Thymus (tissue), 11 donors: ENCODE measurements around the gene FRMD8. TPM values are rescaled to one million over a fixed set of nuclear protein-coding genes. Genes with fewer than 3 reads are reported as not detected.

ENCODE experiments used
- DNase-seq, 9 donors: peaks; one replicate each; pipeline ENCODE4 v3.0.0-alpha.2; 2013; ENCODE audit warnings: low spot score in 9 of 9, low read depth in 6 of 9, missing footprints in 1 of 9
- H3K27ac ChIP-seq, 2 donors: one replicate each; pipeline ENCODE4 v1.5.1; 2013; ENCODE audit warnings: control low read depth in 1 of 2, low read depth in 1 of 2, low read length in 1 of 2, mild to moderate bottlenecking in 1 of 2, moderate library complexity in 1 of 2
- H3K27me3 ChIP-seq, 2 donors: one replicate each; pipeline ENCODE4 v1.5.1; 2013; ENCODE audit warnings: low read length in 1 of 2; ENCODE audit not compliant: control insufficient read depth in 2 of 2, insufficient read depth in 1 of 2
- H3K36me3 ChIP-seq, 2 donors: one replicate each; pipeline ENCODE4 v1.5.1; 2013; ENCODE audit warnings: low read length in 1 of 2, mild to moderate bottlenecking in 1 of 2, moderate library complexity in 1 of 2; ENCODE audit not compliant: control insufficient read depth in 2 of 2, insufficient read depth in 2 of 2
- H3K4me1 ChIP-seq, 2 donors: one replicate each; pipeline ENCODE4 v1.5.1; 2013; ENCODE audit warnings: low read length in 2 of 2; ENCODE audit not compliant: control insufficient read depth in 2 of 2, insufficient read depth in 2 of 2
- H3K4me3 ChIP-seq, 2 donors: one replicate each; pipeline ENCODE4 v1.5.1; 2013; ENCODE audit warnings: low read length in 2 of 2, control low read depth in 1 of 2, mild to moderate bottlenecking in 1 of 2
- H3K9me3 ChIP-seq, 2 donors: one replicate each; pipeline ENCODE4 v1.5.1; 2013; ENCODE audit warnings: low read length in 1 of 2, mild to moderate bottlenecking in 1 of 2; ENCODE audit not compliant: control insufficient read depth in 2 of 2, insufficient read depth in 1 of 2
- WGBS: extraction: QIAGEN DNeasy Blood & Tissue Kit; methylation state at CpG from one replicate; pipeline ENCODE4 v1.1.7; 2013; 5-methylcytosine and 5-hydroxymethylcytosine counted together
- polyA plus RNA-seq: library from polyadenylated mRNA; stranded (reverse); fragments of 200-250 nt; gene quantifications from one replicate; pipeline ENCODE4 v1.2.3, GENCODE V29; 2013
- total RNA-seq: library from RNA; stranded (reverse); fragments of 120-200 nt; gene quantifications from one replicate; pipeline ENCODE4 v1.2.4, GENCODE V29; 2013
- donor health status: healthy.

The FRMD8 gene
- total and polyA plus RNA-seq, 2 donors: 15.2 to 21.4 TPM

GRCh38 chr11:65366340-65366773, 20.1 kb upstream of the FRMD8 start:
- WGBS: 9% methylated on average over 4 of the region's 4 CpGs
- Histone ChIP-seq H3K9me3 (no peaks in the 10 kb centered on the region), H3K27me3 (no peaks in the 10 kb centered on the region), H3K36me3 (no peaks in the 10 kb centered on the region), H3K27ac (no peak overlapping the region), H3K4me1 (peaks cover 0 to 5% of the 10 kb centered on the region in 2 donors), H3K4me3 (no peak overlapping the region)
- peak in 4 of 9 donors; percentile 33 to 72 (median 46) for DNase-seq

DNA sequence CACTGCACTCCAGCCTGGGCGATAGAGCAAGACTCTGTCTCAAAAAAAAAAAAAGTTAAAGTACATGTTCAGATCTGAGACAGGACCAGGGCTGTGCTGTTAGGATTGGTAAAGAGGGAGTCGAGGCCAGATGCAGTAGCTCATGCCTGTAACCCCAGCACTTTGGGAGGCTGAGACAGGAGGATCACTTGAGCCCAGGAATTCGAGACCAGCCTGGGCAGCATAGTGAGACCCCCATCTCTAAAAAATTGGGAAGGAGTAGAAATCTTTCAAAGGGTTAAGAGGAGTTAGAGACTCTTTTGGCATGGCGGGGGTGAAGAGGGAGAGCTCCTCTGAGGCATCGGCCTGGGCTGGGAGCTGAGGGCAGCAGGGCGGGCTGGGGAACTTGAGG, 15.8 kb upstream of the FRMD8 start:
- 94% methylated on average over 6 of the region's 6 CpGs for WGBS

GRCh38 chr11:65373839-65374580, 12.4 kb upstream of the FRMD8 start:
- H3K36me3 ChIP-seq: peaks cover 0 to under 1% of the 10 kb centered on the region in 2 donors
- no peaks in the 10 kb centered on the region for H3K27me3 ChIP-seq
- H3K4me1 ChIP-seq: no peaks in the 10 kb centered on the region
- H3K4me3 ChIP-seq: no peak overlapping the region
- no peak for DNase-seq
- H3K27ac ChIP-seq: no peak overlapping the region
- 96% methylated on average over 14 of the region's 14 CpGs for WGBS
- H3K9me3 ChIP-seq: peaks cover 0 to 1% of the 10 kb centered on the region in 2 donors

More for the DNA sequence above, 15.8 kb upstream of the FRMD8 start:
- Histone ChIP-seq H3K36me3 (no peaks in the 10 kb centered on the region), H3K4me3 (no peak overlapping the region), H3K27me3 (no peaks in the 10 kb centered on the region), H3K4me1 (no peaks in the 10 kb centered on the region), H3K27ac (no peak overlapping the region), H3K9me3 (no peaks in the 10 kb centered on the region)
- DNase-seq: no peak

GRCh38 chr11:65375012-65375411, 11.4 kb upstream of the FRMD8 start:
- H3K27me3 ChIP-seq: no peaks in the 10 kb centered on the region

GRCh38 chr11:65376138-65376713, 10.2 kb upstream of the FRMD8 start:
- DNase-seq: no peak
- Histone ChIP-seq H3K4me3 (no peak overlapping the region), H3K27ac (no peak overlapping the region), H3K36me3 (peaks cover 4 to 8% of the 10 kb centered on the region in 2 donors), H3K4me1 (peaks cover 3 to 6% of the 10 kb centered on the region in 2 donors), H3K27me3 (no peaks in the 10 kb centered on the region), H3K9me3 (peaks cover 0 to 1% of the 10 kb centered on the region in 2 donors)
- 97% methylated on average over 16 of the region's 16 CpGs for WGBS

More at GRCh38 chr11:65375012-65375411, 11.4 kb upstream of the FRMD8 start:
- peaks cover 0 to 1% of the 10 kb centered on the region in 2 donors for H3K9me3 ChIP-seq
- peaks cover 4 to 8% of the 10 kb centered on the region in 2 donors for H3K36me3 ChIP-seq
- H3K4me3 ChIP-seq: no peak overlapping the region
- no peak overlapping the region for H3K27ac ChIP-seq
- no peaks in the 10 kb centered on the region for H3K4me1 ChIP-seq
- no peak for DNase-seq
- WGBS: 93% methylated on average over 8 of the region's 8 CpGs

- DNase-seq: no peak
- no peaks in the 10 kb centered on the region for H3K27me3 ChIP-seq
- H3K36me3 ChIP-seq: peaks cover 4 to 8% of the 10 kb centered on the region in 2 donors
- peaks cover 0 to 1% of the 10 kb centered on the region in 2 donors for H3K9me3 ChIP-seq
- no peak overlapping the region for H3K27ac ChIP-seq
- no peak overlapping the region for H3K4me3 ChIP-seq
- 96% methylated on average over 8 of the region's 8 CpGs for WGBS
- peaks cover 7 to 14% of the 10 kb centered on the region in 2 donors for H3K4me1 ChIP-seq
These were observed 9.4 kb upstream of the FRMD8 start for GRCh38 chr11:65377036-65377435.

GRCh38 chr11:65377777-65378176, 8.7 kb upstream of the FRMD8 start:
- Histone ChIP-seq H3K36me3 (peaks cover 4 to 8% of the 10 kb centered on the region in 2 donors), H3K27me3 (no peaks in the 10 kb centered on the region), H3K4me3 (no peak overlapping the region), H3K27ac (peak overlapping the region in 1 of 2 donors; percentile 16), H3K9me3 (peaks cover 0 to 1% of the 10 kb centered on the region in 2 donors), H3K4me1 (peaks cover 13 to 22% of the 10 kb centered on the region in 2 donors)
- DNase-seq: no peak
- 97% methylated on average over 8 of the region's 8 CpGs for WGBS

DNA sequence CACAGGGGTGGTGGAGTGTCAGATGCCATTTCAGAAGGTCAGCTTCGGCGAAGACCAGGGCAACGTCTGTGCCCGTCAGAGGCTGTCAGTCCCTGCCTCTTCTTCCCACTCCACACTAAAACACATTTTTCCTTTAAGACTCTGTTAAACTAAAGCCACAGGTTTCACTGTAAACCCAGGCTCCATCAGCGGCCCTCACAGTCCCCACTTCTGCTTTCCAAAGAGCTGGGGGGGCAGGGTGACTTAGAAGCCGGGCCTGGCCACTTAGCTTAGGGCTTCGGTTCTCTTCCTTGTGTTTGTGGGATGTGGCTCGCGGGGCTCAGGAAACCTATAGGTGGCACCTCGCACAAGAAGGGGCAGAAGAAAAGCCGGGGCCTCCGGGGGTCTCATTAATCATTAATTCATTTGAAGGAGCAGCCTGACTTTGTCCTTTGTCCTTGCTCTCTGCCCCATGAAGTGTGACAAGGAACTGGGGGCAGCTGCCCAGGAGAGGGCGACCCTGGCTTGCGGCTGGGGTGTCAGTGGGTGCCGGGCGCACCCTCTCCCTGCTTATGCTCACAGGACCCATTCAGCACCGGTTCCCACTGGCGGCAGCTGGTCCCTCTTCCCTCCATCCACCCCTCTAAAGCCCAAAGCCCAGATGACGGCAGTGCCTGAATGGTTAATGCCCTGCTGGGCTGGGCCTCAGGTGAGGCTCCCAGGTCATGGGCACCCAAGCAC, 8.1 kb upstream of the FRMD8 start:
- peak overlapping the region in 1 of 2 donors; percentile 16 for H3K27ac ChIP-seq
- no peak for DNase-seq
- H3K4me1 ChIP-seq: peaks cover 16 to 28% of the 10 kb centered on the region in 2 donors
- WGBS: 61% methylated on average over 19 of the region's 19 CpGs
- no peak overlapping the region for H3K4me3 ChIP-seq
- H3K27me3 ChIP-seq: no peaks in the 10 kb centered on the region
- H3K36me3 ChIP-seq: peaks cover 4 to 8% of the 10 kb centered on the region in 2 donors
- peaks cover 0 to 1% of the 10 kb centered on the region in 2 donors for H3K9me3 ChIP-seq
